ENCODE data around the gene TRAPPC12. TPM values are rescaled to one million over a fixed set of nuclear protein-coding genes. Genes with fewer than 3 reads are reported as not detected.
"Not testable (repeated sequence)": the region's sequence is repeated elsewhere in the genome, so short reads cannot be mapped to it uniquely, and the experiment has no call there.

The TRAPPC12 gene
- total RNA-seq, 1 donor from 2014 or later: 71.0 TPM

DNA sequence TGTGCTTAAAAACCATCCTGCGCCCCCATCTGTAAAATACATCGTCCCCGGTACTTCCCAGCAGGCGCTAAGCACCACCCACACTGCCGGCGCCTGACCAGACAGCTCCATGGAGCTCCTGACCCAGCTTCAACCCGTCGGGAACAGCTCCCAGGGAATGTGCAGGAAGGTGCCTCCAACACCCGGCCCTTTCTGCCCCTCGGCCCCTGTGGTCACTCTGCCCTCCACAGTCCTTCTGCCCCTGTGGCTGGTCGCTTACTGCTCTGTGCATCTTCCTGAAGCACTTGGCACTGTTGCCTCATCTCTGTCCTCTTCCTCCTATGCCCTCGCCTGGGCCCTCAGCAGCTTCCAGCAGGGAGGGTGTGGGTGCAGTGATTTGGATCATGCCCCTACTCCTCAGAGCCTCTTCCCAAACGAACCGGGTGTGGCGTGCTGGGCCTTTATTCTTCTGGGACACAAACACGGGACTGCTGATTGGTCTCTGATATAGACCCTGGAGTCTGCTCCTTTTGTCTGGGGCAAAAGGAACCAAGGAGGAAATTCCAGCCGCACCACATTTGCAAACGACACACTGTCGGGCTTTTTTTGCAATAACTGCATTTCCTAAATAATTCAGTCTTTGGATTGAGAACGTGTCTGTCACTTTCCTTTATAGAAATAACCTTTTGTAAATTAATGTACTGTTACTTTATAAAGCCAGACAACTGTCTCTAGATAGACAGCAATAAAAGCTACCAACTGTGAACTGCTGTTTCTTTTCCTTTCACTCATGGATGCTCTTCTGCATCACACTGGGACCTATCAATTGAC, 73.9 kb downstream of the TRAPPC12 start:
- TF ChIP-seq, protein P1, sequence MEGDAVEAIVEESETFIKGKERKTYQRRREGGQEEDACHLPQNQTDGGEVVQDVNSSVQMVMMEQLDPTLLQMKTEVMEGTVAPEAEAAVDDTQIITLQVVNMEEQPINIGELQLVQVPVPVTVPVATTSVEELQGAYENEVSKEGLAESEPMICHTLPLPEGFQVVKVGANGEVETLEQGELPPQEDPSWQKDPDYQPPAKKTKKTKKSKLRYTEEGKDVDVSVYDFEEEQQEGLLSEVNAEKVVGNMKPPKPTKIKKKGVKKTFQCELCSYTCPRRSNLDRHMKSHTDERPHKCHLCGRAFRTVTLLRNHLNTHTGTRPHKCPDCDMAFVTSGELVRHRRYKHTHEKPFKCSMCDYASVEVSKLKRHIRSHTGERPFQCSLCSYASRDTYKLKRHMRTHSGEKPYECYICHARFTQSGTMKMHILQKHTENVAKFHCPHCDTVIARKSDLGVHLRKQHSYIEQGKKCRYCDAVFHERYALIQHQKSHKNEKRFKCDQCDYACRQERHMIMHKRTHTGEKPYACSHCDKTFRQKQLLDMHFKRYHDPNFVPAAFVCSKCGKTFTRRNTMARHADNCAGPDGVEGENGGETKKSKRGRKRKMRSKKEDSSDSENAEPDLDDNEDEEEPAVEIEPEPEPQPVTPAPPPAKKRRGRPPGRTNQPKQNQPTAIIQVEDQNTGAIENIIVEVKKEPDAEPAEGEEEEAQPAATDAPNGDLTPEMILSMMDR (IDR thresholded peaks at IDR 0.05): no peak
- H3K36me3 Mint-ChIP-seq (ENCODE audit: low read depth): peaks cover 24% of the 10 kb centered on the region
- no peaks in the 10 kb centered on the region for H3K4me1 Mint-ChIP-seq (ENCODE audit: low read depth)
- H3K27ac Mint-ChIP-seq (ENCODE audit: unreplicated experiment): no peak overlapping the region
- DNase-seq (ENCODE audit: low spot score): peak; percentile 77
- no peak overlapping the region for H3K4me3 Mint-ChIP-seq (ENCODE audit: unreplicated experiment)
- no peaks in the 10 kb centered on the region for H3K27me3 Mint-ChIP-seq (ENCODE audit: low read depth)
- H3K9me3 Mint-ChIP-seq (ENCODE audit: low read depth): no peaks in the 10 kb centered on the region

DNA sequence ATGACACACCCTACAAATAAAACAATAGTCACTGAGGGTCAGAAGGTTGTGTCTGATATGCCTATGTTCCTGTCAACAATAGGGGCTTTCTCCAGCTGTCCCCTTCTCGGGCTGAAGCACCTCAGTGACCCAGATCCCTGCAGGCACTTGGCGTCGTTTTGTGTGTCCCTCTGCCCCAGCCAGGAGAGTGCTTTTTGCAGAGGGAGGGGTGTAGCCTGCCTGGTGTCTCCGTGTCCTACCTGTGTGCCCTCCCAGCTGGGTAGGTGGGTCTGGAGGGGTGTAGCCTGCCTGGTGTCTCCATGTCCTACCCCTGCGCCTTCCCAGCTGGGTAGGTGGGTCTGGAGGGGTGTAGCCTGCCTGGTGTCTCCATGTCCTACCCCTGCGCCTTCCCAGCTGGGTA, 74.5 kb downstream of the TRAPPC12 start:
- not testable (repeated sequence) for H3K9me3 Mint-ChIP-seq (ENCODE audit: low read depth); H3K27ac Mint-ChIP-seq (ENCODE audit: unreplicated experiment); H3K27me3 Mint-ChIP-seq (ENCODE audit: low read depth); H3K4me3 Mint-ChIP-seq (ENCODE audit: unreplicated experiment); H3K4me1 Mint-ChIP-seq (ENCODE audit: low read depth); DNase-seq (ENCODE audit: low spot score)
- peaks cover 23% of the 10 kb centered on the region for H3K36me3 Mint-ChIP-seq (ENCODE audit: low read depth)

DNA sequence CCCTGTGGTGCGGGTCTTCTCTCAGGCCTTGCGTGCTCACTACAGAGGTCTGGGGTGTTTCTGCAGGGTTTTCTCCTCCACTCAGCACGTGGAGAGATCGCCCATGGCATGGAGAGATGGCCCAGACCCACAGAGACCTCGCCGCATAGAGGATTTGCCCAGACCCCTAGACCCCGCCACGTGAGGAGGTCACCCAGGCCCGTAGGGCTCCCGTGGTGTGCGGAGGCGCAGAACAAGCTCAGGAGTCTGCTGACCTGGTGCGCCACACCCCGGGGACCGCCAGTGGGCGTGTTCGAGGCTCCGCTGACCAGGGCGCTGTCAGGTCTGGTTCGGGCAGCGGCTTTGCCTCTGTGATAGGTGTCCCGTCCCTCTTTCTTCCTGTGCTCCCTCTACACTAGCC, 75.3 kb downstream of the TRAPPC12 start:
- Mint-ChIP-seq H3K27ac (ENCODE audit: unreplicated experiment) (no peak overlapping the region), H3K4me3 (ENCODE audit: unreplicated experiment) (no peak overlapping the region), H3K9me3 (ENCODE audit: low read depth) (no peaks in the 10 kb centered on the region), H3K36me3 (ENCODE audit: low read depth) (peaks cover 19% of the 10 kb centered on the region), H3K4me1 (ENCODE audit: low read depth) (no peaks in the 10 kb centered on the region), H3K27me3 (ENCODE audit: low read depth) (no peaks in the 10 kb centered on the region)
- DNase-seq (ENCODE audit: low spot score): peak; percentile 91
- TF ChIP-seq, protein P1 (IDR thresholded peaks at IDR 0.05): no peak

DNA sequence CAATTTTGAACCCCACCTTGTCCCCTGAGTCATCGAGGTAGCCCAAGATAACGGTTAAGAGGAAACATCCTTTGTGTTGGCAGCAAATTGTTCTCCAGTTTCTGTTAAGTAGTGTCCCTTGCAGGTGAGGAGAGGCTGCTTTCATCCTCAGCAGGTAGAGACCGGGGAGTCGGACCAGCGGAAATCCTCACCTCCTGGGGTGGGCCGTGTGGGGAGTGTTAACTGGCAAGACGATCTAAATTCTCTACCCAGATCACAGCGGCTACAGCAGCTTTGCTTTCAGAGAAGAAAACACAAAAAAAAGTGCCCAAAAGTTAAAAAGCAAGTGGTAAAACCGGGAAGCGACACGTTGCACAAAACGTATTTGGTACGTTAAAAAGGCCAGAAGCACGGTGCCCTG, 76.6 kb downstream of the TRAPPC12 start:
- TF ChIP-seq, protein P1 (IDR thresholded peaks at IDR 0.05): no peak
- Mint-ChIP-seq H3K4me3 (ENCODE audit: unreplicated experiment) (no peak overlapping the region), H3K27me3 (ENCODE audit: low read depth) (no peaks in the 10 kb centered on the region), H3K4me1 (ENCODE audit: low read depth) (no peaks in the 10 kb centered on the region), H3K27ac (ENCODE audit: unreplicated experiment) (no peak overlapping the region), H3K9me3 (ENCODE audit: low read depth) (no peaks in the 10 kb centered on the region), H3K36me3 (ENCODE audit: low read depth) (peaks cover 19% of the 10 kb centered on the region)
- no peak for DNase-seq (ENCODE audit: low spot score)

DNA sequence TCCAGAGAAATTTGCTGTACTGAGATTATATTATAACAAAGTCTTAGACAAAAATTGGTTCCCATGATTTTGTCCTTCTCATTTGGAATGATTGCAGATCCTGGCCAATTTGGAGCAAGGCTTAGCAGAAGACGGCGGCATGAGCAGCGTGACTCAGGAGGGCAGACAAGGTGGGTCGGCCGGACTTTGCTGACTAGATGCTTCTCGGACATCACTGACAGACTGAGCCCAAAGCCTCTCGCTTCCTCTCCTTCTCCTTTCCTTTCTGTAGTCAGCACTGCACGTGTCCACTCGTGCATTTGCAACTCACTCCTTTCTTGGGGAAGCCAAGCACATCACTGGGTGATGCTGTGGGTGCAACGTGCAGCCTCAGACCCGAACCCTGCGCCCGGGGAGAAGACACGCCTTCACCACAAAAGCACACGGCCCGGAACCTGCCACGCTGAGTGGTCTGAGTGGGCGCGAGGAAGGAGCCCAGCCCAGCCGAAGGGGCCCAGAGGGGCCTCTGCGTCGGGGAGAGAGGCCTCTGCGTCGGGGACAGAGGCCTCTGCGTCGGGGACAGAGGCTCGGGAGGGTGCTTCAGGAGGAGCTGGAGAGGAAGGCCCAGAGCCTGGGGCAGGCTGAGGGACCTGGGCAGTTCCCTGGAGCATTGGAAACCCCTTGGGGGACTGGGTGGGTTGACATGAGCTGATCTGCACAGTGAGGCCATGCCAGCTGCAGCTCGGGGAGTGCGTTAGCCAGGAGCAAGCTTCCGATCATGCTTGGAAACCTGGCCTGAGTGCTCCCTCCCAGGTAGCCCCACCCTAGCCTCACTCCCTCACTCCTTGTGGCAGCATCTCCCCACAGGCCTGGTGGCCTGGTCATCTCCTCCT, 78.3 kb downstream of the TRAPPC12 start:
- peaks cover 19% of the 10 kb centered on the region for H3K36me3 Mint-ChIP-seq (ENCODE audit: low read depth)
- H3K27me3 Mint-ChIP-seq (ENCODE audit: low read depth): no peaks in the 10 kb centered on the region
- H3K4me3 Mint-ChIP-seq (ENCODE audit: unreplicated experiment): no peak overlapping the region
- DNase-seq (ENCODE audit: low spot score): peak; percentile 78
- H3K27ac Mint-ChIP-seq (ENCODE audit: unreplicated experiment): no peak overlapping the region
- H3K4me1 Mint-ChIP-seq (ENCODE audit: low read depth): peaks cover 6% of the 10 kb centered on the region
- TF ChIP-seq, protein P1 (IDR thresholded peaks at IDR 0.05): no peak
- H3K9me3 Mint-ChIP-seq (ENCODE audit: low read depth): no peaks in the 10 kb centered on the region
